ENCODE data around the gene PCSK2. TPM values are rescaled to one million over a fixed set of nuclear protein-coding genes. Genes with fewer than 3 reads are reported as not detected.

PCSK2 gene
- total and polyA plus RNA-seq, 2 donors (not counting 3 experiments of a cell fraction or from before 2014, with no cell fraction given): not detected

DNA sequence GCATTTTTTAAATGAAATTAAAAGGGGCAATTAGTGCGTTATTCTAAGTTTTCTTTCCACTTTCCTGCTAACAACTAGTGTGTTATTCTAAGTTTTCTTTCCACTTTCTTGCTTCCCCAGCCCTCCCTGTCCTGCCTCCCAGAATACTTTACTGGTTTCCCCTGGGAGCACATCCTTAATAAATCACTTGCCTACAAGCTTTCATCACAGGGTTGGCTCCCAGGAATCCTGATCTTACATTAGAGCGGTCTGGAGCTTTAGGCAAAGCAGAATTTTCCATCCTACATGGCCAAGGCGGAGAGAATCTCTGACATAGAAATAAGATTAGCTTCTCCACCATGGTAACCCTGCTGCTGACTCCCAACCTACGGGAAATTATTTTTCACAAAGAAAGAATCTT, 154.0 kb downstream of the PCSK2 start:
- intact Hi-C loops (cut with micrococcal nuclease) (no loop called here), dilution Hi-C loops (cut with MboI; ENCODE audit: extremely low pct_ligation_motif_present, low sequenced_read_pairs) (no loop called here)
- H3K9ac ChIP-seq (replicated peaks; ENCODE audit: extremely low read depth, insufficient read depth, low read length): no peak overlapping the region
- no peaks in the 10 kb centered on the region for H3K4me1 ChIP-seq (ENCODE audit: control insufficient read depth, extremely low read depth, insufficient read depth, low read length)
- no peak overlapping the region for H3K4me2 ChIP-seq (ENCODE audit: insufficient read depth, low read length)
- no peaks in the 10 kb centered on the region for H4K20me1 ChIP-seq (replicated peaks; ENCODE audit: control insufficient read depth, extremely low read depth, insufficient read depth, low read length)
- H2AFZ ChIP-seq (ENCODE audit: low read depth, low read length): no peak overlapping the region
- FAIRE-seq: no peak
- no peaks in the 10 kb centered on the region for H3K27me3 ChIP-seq (ENCODE audit: control insufficient read depth in 2 of 2, insufficient read depth in 2 of 2, low read length in 2 of 2)
- BruUV-seq (replicated peaks): no TSS peak
- H3K4me3 ChIP-seq (replicated peaks in 1 of 3; ENCODE audit: insufficient read depth in 1 of 3, low read depth in 1 of 3, low read length in 3 of 3): no peak overlapping the region
- H3K36me3 ChIP-seq (ENCODE audit: control insufficient read depth in 2 of 2, extremely low read depth in 1 of 2, insufficient read depth in 2 of 2, low read length in 2 of 2): no peaks in the 10 kb centered on the region
- POLR2A ChIA-PET: no interaction called here
- peaks cover 2% of the 10 kb centered on the region for H3K9me1 ChIP-seq (replicated peaks; ENCODE audit: control insufficient read depth, extremely low read depth, insufficient read depth, low read length)
- TF ChIP-seq FOS (IDR thresholded peaks at IDR 0.05; ENCODE audit: borderline replicate concordance, insufficient read depth, low read length) (no peak), POLR2A (IDR thresholded peaks at IDR 0.05; ENCODE audit: low read depth, low read length) (no peak), MYC (IDR thresholded peaks at IDR 0.05; ENCODE audit: low read depth, low read length) (no peak), GATA2 (IDR thresholded peaks at IDR 0.05; ENCODE audit: insufficient read depth, insufficient read length, low read depth, low read length) (no peak), POLR2AphosphoS5 (IDR thresholded peaks at IDR 0.05; ENCODE audit: insufficient read depth, low read depth, low read length) (no peak), EZH2 (IDR thresholded peaks at IDR 0.05; ENCODE audit: borderline replicate concordance, low read depth, low read length, severe bottlenecking) (no peak), JUN (IDR thresholded peaks at IDR 0.05; ENCODE audit: borderline replicate concordance, insufficient read depth, insufficient read length, low read depth) (no peak)
- TF ChIP-seq, protein P1, sequence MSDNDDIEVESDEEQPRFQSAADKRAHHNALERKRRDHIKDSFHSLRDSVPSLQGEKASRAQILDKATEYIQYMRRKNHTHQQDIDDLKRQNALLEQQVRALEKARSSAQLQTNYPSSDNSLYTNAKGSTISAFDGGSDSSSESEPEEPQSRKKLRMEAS (IDR thresholded peaks at IDR 0.05; ENCODE audit: insufficient read depth, insufficient read length): no peak
- TF ChIP-seq, protein P2, sequence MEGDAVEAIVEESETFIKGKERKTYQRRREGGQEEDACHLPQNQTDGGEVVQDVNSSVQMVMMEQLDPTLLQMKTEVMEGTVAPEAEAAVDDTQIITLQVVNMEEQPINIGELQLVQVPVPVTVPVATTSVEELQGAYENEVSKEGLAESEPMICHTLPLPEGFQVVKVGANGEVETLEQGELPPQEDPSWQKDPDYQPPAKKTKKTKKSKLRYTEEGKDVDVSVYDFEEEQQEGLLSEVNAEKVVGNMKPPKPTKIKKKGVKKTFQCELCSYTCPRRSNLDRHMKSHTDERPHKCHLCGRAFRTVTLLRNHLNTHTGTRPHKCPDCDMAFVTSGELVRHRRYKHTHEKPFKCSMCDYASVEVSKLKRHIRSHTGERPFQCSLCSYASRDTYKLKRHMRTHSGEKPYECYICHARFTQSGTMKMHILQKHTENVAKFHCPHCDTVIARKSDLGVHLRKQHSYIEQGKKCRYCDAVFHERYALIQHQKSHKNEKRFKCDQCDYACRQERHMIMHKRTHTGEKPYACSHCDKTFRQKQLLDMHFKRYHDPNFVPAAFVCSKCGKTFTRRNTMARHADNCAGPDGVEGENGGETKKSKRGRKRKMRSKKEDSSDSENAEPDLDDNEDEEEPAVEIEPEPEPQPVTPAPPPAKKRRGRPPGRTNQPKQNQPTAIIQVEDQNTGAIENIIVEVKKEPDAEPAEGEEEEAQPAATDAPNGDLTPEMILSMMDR (IDR thresholded peaks at IDR 0.05; ENCODE audit: extremely low read depth in 1 of 2, insufficient read depth in 1 of 2, low read depth in 1 of 2, low read length in 2 of 2): no peak
- no peaks in the 10 kb centered on the region for H3K79me2 ChIP-seq (ENCODE audit: control insufficient read depth, insufficient read depth, low read length)
- no peak for DNase-seq (ENCODE audit: low read depth, low spot score)
- no peaks in the 10 kb centered on the region for H3K9me3 ChIP-seq (replicated peaks; ENCODE audit: control insufficient read depth, insufficient read depth, low read length)
- CTCF ChIA-PET: no interaction called here
- H3K27ac ChIP-seq (ENCODE audit: insufficient read depth, low read depth, low read length): no peak overlapping the region

Data from endothelial cell of umbilical vein (primary cell).